HG02870 (cell line): ENCODE data around the gene FES.
"Not testable (repeated sequence)": the region's sequence is repeated elsewhere in the genome, so short reads cannot be mapped to it uniquely, and the experiment has no call there.

Source experiments
- ATAC-seq: cut with Tn5 transposase; IDR thresholded peaks from one replicate; pipeline ENCODE4 v1.9.1; 2021; ENCODE audit warnings: mild to moderate bottlenecking, moderate library complexity; ENCODE audit not compliant: unreplicated experiment

FES gene

DNA sequence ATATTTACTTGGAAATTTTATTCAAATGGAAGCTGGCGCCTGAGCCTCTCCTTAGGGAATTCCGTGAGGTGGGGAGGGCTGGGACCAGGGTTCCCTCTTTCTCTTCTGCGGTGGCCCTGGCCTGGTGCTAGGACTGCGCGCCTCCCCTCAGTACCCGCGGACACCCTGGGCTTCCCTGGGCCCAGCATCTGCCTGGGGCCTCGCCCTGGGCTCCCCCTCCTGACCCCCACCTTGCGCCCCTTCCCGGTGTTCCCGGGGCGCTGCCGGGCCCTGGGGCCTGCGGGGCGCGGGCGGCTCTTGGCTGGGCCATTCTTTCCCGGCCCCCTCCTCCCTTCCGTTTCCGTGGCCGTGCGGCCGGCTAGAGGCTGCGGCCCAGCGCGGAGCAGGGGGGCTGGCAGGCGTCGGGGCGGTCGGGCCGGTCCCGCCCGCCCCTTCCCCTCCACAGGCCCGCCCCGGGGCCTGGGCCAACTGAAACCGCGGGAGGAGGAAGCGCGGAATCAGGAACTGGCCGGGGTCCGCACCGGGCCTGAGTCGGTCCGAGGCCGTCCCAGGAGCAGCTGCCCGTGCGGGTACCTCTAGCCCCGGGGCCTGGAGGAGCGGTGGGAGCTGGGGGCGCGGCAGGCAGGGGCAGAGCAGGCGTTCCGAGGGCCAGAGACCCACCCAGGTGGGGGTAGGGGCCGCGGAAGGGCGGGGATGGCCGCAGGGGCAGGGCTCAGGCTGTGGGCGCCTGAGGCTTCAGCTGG lies at the start of gene FES:
Gene FES (plus strand): TSS at position 529 of the 743 bp plus-strand sequence. CDS start 542 bp downstream, outside the sequence.
- no peak for ATAC-seq

DNA sequence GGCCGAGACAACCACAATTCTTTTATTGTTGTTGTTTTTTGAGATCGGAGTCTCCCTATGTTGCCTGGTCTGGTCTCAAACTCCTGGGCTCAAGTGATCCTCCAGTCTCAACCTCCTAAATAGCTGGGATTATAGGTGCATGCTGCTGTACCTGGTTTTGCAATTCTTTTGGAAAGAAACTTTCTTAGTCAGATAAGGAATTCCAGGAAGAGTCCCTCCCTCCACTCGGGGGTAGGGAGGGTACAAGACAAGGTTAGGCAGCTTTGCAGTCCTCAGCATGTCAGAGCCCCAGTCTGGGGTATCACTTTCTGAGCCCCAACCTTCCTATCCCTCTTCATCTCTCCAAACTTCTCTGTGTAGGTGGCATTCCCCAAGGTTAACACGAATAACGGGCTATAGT lies 49.7 kb upstream of the FES start:
- no peak for ATAC-seq

DNA sequence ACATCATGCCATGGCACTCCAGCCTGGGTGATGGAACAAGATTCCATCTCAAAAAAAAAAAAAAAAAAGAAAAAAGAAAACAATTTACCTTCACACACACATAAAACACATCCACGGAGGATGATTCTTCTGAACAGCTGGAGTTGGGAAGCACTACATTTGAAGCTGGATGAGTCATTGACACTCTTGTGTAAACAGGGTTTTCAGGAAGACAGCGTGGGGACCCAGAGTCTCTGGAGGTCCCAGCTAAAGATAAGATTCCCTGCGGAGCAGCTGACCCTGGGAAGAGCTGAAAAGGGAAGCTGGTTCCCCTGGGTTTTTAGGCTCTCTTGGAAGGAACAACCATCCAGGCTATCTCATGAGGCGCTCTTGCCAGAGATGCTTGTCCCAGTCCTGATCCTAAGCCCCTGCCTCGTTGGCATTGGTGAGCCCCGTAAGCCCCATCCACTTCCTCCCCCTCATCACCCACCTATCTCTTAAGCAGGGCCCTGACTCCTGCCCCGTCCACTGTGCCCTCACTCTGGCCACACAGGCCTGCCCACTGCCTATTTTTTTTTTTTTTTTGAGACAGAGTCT lies 47.9 kb upstream of the FES start:
- ATAC-seq = no peak

DNA sequence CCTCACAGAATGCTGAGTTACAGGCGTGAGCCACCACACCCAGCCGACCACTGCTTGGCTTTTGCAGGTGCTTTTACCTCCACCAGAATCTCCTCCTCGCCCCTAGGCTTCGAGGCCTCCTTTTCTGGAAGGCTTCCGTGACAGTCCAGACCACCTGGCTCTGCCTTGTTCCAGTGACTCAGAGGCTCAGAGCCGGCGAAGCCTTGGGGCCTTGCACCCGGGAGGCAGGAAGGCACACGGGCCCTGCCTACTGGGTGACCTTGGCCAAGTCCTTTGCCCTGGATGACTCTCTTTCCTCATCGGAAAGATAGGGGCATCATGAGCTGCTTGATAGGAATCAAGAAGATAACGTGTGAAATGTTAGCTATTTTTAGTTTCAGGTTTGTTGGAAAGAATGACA lies 47.2 kb upstream of the FES start:
- no peak for ATAC-seq

DNA sequence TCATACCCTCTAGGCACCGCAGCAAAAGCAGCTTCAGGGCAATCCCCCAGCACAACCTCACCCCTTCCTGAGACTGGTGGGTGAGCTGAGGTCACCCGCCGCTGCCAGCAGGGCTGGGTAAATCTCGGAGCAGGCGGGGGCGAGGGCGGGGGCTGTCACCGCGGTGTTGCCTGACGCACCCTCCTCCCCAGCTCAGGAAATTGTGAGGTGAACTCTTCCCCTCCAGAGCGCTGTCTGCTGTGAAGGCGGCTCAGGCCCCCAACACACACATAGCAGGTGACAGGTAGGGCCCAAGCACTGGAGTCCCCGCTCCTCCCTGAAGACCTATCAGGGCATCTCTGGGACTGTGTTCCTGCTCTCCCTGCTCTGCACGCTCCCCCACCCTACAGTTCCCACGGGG lies 46.2 kb upstream of the FES start:
- no peak for ATAC-seq

DNA sequence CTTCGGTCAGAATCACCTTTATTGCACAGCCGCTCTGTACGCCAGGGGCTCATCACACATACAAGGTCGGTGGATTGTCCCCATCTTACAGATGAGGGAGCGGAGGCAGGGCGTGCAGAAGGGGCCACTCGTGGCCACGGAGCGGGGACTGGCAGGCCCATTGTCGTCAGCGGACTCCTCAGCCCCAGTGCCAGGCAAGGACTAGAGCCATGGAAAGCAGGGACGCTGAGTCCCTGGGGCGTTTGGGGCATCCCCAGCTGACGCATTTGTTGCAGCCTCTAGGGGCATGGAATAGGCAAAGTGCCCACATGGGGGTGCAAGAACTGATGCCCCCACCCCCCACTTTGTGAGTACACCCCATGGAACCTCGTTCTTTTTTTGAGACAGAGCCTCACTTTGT lies 45.8 kb upstream of the FES start:
- ATAC-seq = no peak

DNA sequence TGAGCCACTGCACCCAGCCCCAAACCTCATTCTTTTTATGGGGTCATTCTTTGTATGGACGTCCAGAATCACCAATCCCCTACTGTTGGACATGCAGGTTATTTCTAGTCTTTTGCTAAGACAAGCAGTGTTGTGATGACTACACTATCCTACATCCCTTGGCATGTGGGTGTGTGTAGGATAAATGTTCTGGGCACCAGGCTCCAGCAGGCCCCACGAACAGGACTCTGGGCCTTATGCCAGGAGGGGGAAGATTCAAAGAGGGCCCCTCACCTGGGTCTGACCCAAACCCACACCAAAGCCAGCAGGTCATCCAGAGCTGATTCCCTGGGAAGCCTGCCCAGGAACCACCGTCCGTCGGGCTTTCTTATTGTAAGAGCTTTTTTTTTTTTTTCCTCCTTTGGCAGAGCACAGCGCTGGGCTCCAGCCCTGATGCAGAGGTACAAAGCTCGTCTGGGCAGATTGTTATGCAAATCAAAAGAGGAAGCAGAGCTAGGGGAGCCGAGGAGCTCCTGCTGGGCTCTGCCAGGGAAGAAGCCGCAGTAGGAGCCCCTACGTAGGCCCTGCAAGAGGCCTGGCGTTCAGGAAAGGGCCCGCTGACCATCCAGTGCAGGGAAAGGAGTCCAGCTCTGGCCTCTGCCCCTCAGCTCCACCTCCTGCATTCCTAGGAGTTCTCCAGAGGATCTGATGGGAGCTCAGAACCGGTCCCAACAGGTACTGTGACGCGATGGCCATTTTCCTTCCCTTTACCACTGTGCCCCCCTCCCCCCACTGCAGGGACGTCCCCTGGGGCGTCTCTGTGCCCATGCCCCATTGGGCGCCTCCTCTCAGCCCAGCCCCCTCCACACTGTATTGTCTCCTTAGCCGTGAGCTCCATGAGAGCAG lies 44.9 kb upstream of the FES start:
- ATAC-seq = peak; percentile 71

DNA sequence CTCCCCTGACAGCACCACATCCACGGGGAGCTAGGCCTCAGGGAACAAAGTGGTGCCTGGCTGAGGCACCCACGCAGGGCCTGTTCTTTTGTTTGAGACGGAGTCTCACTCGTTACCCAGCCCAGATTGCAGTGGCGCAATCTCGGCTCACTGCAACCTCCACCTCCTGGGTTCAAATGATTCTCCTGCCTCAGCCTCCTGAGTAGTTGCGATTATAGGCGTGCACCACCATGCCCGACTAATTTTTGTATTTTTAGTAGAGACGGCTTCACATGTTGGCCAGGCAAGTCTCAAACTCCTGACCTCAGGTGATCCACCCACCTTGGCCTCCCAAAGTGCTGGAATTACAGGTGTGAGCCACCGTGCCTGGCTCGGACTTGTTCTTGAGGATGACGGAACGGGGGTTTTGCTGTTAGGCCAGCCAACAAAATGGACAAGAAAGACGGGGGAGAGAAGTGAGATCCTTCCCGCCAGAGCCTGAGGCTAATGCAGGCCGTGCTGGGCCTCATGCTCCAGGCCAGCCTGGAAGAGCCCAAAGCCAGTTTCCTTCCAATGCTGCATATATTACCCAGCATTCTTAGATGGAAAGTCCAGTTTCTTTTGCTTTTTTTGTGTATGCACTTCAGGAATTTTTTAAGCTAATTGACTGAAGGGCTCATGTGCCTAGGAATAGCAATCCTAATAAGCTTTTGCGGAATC lies 44.0 kb upstream of the FES start:
- ATAC-seq = no peak

DNA sequence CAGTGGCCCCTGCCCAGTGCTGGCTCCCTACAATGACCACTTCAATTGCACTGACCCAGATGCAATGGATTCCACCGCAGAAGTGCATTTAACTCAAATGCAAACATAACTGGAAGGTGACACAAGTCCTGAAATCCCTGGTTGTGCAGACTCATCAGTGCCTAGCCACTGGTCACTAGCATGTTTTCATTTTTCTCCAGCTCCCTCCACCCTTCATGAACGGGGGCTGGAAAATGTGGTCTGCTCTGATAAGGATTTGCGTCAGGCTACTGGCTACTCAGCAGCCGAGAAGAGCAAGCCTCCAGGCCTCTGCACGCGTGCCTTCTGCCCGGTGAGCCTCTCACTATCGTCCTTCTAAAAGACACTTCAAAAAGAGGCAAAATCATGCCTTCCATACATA lies 43.4 kb upstream of the FES start:
- ATAC-seq = no peak

DNA sequence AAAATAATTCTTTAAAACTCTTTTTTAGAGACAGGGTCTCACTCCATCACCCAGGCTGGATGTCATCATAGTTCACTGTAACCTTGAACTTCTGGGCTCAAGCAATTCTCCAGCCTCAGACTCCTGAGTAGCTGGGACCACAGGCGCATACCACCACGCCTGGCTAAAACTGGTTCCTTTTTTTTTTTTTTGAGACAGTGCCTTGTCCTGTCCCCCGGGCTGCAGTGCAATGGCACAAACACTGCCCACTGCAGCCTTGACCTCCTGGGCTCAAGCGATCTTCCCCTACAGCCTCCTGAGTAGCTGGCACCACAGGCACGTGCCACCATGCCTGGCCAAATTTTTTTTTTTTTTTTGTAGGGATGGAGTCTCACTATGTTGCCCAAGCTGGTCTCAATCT lies 39.6 kb upstream of the FES start:
- peak; percentile 4 for ATAC-seq

DNA sequence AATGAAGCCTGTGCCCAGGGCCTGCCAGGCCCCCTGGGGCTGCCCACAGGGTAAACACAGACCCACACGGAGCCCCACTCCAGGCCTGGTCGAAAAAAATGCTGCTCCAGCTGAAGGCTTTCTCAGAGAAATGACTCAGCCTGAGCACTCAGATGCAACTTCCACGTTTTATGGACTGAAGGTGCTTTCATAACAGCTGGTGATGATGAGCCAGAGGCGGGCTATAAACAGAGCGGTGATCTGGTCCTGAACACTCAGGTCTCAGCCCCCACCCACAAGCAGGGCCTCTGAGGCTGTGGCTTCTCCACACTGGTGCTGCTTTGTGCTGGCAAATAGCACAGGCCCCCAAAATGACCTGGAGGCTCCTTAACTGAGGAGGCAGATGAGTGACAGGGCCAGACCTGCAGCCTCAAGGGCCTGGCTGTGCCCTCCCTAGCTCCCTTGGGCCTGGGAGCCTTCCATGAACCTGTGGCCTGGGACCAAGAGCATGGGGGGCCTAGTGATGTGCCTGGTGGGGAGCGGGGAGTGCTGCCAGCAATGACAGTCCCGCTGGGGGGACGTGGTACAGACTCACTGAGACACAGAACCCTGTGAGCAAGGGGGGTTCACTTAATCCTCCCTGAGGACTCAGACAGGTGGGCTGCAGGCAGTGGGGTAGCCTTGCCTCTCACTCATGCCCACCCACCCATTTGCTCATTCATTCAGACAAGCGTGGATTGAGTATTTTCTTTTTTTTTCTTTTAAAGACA lies 38.9 kb upstream of the FES start:
- peak; percentile 89 for ATAC-seq

DNA sequence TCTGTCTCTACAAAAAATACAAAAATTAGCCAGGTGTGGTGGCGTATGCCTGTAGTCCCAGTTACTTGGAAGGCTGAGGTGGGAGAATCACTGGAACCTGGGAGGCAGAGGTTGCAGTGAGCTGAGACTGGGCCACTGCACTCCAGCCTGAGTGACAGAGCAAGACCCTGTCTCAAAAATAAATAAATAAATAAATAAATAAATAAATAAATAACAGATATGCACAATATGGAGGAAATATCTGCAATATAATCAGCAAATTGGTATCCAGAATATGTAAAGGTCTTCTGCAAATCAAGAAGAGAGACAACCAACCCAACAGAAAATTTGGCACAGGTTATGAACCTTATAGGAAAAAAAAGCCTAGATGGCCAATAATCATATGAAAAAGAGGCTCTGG lies 34.9 kb upstream of the FES start:
- ATAC-seq = not testable (repeated sequence)

DNA sequence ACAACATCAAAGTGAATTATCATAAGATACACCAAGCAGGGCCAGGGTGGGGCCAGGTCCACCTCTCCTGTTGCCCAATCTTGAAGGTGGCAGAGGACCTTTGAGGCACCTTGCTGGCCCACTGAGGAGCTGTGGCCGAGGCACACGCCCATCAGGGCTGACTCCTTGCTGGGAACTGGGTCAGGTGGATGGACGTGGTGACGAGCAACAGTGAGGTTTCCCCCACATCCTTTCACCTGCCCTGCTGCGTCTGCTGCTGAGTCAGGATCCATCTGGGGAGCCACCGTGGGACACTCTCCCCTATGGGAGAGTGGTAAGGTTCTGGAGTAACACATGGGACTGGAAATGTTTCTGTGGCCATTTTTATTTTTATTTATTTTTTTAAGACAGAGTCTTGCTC lies 33.2 kb upstream of the FES start:
- ATAC-seq = no peak

DNA sequence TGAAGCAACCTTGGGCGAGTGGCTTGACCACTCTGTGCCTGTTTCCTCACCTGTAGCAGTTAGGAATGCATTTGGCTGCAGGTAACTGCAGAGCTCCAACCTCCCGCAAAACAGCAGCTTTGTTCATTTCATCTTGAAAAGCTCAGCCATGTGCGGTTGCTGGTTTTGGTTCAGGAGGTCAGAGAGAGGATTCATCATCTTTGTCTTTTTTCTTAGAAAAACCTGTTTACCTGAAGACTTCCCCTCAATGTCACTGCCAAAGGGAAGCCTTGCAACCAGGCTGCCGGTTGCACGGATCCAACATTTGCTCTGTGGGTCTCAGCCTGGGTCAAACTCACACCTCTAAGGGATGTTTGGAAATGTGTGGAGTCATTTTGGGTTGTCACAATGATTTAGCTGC lies 32.4 kb upstream of the FES start:
- ATAC-seq = no peak

DNA sequence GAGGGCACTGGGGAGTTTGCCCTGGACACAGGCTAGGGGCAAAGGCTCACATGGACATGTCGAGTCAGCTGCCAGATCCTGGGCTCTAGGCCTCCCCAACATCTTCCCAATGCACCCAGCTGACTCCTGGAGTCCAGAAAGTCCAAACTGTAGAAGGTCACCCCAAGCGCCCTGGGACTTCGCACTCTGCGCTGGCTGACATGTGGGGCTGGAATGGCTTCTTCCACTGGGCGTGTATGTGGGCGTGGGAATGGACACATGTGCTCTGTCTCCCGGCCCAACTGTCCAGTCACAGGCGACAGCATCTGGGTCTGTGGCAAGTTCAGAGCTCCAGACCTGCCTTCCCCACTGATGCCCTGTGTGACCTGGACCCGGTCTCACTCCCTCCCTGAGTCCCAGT lies 29.2 kb upstream of the FES start:
- no peak for ATAC-seq

DNA sequence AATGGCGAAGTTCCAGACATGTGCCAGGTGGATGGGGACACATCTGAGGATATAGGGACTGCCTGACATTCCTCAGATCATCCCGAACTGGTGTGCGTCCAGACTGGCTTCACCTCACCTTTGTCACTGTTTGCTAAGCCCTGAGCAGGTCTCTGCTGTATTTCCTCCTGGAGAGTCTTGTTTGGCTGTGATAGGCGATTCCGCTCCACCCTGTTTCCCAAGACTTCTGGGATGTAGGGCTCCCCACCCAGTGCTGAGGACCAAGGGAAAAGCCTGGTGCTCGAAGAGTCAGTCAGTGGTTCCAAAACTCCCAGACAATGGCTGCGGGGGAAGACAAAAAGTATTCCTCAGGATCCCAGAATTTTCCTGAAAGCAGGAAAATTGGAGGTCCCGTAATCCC lies 27.0 kb upstream of the FES start:
- ATAC-seq = no peak

DNA sequence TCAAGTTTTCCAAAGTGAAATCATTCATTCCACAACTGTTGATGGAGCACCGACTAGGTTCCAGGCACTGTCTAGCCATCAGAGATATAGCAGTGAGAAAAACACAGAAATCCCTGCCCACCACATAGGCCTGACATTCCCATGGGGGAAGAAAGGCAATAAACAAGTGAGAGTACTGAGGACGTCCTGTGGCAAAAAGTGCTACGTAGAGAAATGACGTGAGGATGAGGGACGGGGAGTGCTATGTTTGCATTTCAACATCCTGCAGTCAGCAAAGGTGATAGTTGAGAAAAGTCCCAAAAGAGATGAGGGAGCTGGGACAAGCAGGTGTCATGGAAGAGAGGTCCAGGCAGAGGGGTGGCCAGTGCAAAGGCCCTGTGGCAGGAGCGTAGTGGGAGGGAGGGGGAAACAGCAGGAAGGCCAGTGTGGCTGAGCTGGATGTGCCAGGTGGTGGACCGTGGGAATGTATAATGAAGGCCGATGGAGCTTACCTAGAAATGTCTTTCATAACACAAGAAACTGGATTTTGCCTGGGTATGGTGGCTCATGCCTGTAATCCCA lies 26.3 kb upstream of the FES start:
- no peak for ATAC-seq

DNA sequence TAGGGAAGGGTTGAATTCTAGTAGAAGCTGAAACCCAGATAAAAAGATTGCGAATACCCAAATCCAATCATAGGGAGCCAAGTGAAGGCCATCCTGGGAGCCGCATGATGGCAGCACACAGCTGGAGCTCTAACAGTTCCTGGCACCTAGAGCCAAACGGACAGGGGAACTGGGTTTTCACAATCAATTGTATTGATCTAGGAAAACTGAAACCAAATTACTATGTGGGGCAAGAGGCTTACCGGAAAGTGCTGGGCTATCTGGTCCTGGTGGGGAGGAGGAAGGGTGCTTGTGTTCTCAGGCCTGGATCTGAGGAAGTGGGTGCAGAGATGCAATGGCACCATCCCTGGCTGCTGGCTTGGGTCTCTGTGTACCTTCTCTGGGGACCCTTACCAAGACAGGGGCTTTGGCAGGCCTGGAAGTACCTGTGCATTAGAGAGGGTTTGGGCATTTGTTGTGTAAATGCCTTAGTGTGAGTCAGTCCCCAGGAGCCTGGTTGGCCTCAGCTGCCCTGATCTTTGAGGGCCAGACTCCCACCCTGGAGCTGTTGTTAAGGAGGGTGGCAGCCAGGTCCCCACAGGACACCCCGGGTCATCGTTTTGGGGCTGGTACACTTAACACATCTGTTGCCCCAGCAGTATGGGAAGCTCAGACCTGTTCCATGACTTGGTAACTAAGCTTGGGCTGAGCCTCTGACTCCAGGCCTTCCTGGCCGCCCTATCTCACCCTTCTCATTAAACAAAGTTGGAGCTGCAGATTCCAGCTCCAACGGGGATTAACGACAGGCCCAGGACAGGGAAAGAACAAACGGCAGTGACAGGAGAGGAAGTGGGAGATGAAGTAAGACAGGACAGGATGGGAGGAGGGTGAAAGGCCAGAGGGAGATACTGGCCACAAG lies 24.8 kb upstream of the FES start:
- ATAC-seq = no peak

DNA sequence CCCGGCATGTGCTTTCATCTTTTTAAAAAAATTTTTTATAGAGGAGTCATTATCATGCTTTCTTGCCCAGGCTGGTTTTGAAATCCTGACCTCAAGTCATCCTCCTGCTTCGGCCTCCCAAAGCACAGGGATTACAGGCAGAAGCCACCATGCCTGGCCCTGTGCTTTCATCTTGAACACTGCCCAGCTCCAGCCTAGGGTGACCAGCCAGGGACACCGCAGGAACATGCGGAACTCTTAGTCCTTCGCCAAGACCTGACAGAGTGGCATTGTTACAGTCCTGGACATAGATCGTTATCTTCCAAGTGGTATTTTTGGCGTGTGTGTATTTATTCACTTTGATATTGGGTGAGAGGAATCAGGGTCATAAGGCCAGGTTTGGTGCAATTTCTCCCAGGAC lies 23.9 kb upstream of the FES start:
- ATAC-seq = no peak
